LoVo (cell line): ENCODE results near the gene SETBP1.

Experiments used
- DNase-seq: peaks from one replicate; pipeline ENCODE4 v3.0.0-alpha.2; 2016; ENCODE audit warnings: low spot score

Gene SETBP1

GRCh38 chr18:44816477-44816876 is 135.8 kb downstream of the SETBP1 start:
- DNase-seq: no peak

GRCh38 chr18:44817831-44818473 is 137.3 kb downstream of the SETBP1 start:
- DNase-seq: no peak

DNA sequence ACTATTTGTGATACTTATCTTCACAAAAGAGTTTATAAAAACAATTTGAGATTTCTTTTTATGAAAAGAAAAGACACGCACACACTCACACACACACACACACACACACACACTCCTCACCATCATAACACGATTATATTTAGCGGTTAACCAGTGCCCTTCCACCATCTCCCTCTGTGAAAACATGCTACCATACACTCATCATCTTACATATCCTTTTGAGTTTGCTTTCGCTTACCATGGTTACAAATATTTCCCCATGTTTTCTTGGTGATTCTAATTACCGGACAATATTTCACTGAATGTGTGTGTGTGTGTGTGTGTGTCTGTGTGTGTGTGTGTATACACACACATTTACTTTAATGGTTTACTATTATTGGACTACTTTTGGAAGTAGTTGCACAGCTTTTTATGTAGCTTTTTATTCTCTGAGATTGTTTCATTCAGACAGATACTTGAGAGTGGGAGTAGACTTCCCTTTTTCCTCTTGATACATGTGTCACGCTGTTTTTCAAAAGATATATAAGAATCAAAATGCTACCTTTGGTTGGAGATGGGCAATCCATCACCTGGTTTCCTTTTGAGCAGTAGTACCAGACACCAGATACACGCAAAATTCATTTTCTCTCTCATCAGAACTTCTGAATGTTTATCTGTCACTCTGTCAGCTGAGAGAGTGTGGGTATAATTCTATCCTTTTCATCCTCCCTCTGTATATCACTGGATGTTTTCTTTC is 138.1 kb downstream of the SETBP1 start:
- DNase-seq: no peak

DNA sequence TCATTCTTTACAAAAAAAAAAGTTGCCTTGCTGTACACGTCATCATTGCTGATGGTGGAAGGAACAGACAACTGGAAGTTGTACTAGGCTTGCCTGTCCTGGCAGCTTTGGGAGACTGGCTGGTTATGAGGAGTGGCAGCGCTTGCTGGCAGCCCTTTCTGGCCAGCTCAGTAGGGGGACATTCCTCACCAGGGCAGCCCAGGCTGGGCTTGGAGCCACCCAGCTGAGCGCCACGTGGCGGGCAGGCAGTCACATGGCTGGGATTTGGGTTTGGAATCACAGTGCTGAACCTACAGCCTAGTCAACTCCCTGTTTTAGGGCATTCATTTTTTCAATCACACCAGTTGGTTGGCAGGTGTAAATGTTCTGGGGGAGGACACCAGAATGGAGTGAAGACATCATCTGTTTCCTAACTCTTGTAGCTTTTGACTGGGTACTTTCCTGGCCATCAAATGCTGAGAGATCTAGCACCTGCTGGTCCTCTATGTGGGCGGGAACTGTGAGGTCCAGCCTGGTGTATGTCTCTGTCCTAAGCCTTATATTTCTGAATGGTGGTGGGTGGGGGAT is 139.3 kb downstream of the SETBP1 start:
- no peak for DNase-seq

GRCh38 chr18:44821924-44822323 is 141.2 kb downstream of the SETBP1 start:
- DNase-seq: no peak

DNA sequence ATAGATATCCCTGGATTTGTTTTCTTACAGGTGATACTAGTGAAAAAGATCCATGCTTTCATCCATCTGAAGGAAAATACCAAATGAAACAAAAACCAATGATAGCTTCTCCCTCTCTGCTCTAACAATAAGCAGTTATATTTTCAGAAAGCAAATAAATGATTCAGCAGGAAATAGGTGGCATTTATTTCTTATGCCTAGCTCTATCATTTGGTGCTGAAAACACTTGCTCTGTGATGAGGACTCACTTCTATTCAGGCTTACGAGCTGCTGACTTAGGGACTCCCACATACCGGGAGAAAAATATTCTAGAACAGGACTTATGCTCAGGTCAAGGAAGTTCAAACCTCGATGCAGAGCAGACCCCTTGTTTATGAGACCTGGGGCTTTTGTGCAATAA is 142.6 kb downstream of the SETBP1 start:
- DNase-seq: no peak

DNA sequence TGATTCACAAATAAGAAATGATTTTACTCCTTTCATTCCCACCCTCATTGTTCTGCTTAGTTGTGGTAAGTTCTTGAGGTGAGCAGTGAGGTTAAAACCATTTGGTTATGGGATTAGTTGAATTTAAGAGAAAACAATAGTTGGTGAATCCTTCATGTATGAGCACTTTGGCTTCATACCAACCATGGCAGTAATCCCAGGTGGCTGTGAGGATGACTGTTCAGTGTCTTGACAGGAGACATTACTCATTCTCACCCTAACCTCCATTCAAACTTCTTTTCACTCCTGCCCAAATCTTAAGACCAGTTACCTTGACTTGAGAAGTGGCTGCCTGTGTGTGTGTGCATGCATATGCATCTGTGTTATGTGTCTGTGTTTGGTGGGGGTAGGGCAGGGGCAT is 143.1 kb downstream of the SETBP1 start:
- no peak for DNase-seq

DNA sequence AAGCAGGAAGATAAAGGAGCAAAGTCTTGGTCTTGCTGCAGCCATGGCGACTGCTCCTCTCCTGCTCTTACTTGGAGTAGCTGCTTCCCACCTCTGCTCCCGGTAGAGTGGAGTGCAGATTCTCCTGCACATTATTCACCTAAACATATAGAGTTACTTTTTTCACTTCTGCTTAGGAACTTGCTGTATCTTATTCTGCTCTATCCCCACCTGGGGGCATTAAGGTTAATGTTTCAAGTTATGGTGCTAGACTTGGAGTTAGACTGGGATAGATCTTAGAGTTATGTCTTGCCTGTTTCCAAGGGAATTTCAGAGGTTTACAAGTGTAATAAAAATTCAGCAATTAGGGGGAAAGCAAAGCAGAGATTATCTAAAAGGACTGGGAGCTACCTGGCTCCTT is 144.2 kb downstream of the SETBP1 start:
- DNase-seq: no peak

DNA sequence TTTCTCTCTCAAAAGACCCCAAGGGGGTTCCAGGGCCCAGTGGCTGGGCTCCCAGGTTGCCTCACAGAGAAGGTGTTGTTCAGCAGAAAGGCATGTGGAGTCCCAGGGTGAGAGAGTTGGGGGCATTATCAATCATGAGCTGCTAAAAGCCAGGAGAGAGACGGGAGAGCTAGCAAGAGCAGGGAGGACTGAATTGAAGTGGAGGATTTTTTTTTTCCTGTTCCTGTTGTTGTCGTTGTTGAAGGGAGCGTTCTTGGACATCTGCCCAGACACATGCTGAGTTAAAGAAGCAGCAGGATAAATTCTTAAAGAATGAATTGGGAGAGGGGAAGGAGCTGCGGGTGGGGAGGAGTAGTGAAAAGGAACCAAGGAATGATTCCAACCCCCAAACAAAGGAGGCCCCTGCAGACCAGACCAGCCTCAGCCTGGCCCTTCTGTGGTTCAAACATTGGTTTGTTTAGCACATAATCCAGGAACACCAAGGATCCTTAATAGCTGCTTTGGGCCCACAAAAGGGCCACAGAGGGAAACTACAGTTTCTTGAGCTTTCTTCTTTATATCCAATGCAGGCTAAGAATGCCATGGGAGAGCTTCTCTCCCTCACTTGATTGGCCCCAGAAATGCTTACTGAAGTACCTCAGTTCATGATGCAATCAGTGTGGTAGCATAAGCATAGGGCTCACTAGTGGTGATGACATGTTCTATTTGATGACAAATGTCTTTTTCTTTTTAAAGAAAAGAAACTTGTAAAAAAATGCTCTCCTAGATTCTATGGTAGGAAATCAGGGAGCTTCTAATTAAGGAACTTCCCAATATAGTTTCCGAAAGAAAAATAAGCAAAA is 146.0 kb downstream of the SETBP1 start:
- peak; percentile 55 for DNase-seq

DNA sequence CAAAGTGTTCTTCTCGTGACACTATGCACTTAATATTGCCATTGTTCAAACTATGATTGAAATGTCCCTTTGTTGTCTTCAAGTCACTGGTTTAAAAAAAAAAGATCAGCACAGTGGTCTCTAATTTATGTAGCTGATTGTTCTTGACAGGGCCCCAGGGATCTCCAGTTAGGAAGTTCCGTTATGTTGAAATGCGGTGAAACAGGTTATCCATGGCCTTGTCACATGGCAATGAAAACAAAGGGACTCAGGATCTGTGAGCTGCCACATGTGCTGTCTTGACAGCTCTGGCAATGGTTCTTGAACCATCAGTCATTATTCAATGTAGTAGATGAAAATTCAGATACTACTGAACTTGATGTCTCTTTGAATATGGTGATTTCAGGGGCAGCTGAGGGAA is 147.4 kb downstream of the SETBP1 start:
- no peak for DNase-seq

GRCh38 chr18:44830581-44830980 is 149.9 kb downstream of the SETBP1 start:
- DNase-seq: no peak

DNA sequence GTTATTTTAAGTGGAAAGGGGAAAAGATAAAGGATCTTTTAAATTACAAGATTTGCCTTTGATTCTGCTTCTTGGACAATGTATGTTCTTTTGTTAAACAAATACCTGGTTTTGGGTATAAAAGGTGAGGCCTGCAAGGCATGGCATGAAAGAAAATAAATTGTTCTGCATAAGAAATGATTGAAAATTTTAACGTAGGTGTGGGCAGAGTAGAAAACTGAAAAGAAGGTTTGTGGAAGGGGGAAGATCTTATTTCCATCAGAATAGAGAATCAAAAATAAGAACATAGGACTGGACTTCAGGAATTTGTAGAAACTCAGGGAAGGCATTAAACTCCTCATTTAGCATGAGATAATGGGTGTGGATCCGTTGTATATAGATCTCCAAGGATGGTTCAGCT is 153.1 kb downstream of the SETBP1 start:
- DNase-seq: no peak

DNA sequence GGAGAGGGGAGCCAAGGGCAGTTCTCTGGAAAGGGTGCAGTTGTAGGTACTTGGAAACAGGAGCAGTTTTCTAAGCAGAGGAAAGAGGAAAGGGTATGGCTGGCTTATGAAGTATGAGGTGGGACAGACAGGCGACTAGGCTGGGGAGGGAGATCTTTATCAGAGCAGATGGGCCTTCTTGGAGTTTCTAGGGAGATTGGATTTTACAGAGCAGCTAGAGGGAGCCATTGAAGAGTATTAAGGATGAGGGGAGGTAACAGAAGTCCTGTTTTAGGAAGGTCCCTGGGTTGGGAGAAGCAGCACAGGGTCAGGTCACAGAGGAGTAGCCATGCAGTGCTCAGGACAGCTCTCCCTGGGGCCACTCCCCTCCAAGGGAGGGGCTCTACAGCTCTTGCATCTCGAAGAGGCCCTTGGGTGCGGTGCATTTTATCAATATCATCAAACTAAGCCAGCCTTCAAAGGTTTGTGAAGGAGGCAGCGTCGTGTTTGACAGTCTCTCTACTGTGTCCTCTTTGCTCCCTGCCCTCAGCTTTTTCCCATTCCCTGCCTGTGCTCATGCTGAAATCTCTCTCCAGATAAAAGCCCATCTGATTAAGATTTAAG is 154.3 kb downstream of the SETBP1 start:
- DNase-seq: no peak

DNA sequence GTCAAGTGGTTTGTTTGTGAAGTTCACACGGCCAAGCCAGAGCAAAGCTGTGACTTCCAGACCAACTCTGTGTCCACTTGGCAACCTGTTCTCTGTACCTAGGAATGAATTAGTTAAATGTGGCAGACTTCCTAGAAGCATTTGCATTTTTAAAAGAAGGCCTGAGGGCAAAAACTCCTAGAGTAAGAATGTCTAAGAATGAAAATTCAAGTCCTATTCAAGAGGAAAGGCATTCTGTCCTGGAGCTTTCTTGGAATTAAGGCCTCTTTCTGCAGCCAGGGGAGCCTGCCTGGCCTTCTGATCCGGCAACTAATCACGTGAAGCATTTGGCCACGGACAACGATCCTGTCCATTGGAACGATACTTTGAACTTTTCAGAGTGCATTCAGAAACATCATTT is 155.0 kb downstream of the SETBP1 start:
- no peak for DNase-seq

- DNase-seq: no peak
Measured at GRCh38 chr18:44836263-44836662, 155.6 kb downstream of the SETBP1 start.

GRCh38 chr18:44837482-44838180 is 156.9 kb downstream of the SETBP1 start:
- DNase-seq: no peak

GRCh38 chr18:44838971-44839666 is 158.4 kb downstream of the SETBP1 start:
- no peak for DNase-seq

GRCh38 chr18:44840058-44840790 is 159.5 kb downstream of the SETBP1 start:
- DNase-seq: no peak

- DNase-seq: no peak
Measured at GRCh38 chr18:44841221-44841620, 160.5 kb downstream of the SETBP1 start.
